ENCODE data around the gene SPDYE2.
"Not testable (repeated sequence)": the region's sequence is repeated elsewhere in the genome, so short reads cannot be mapped to it uniquely, and the experiment has no call there.

DNA sequence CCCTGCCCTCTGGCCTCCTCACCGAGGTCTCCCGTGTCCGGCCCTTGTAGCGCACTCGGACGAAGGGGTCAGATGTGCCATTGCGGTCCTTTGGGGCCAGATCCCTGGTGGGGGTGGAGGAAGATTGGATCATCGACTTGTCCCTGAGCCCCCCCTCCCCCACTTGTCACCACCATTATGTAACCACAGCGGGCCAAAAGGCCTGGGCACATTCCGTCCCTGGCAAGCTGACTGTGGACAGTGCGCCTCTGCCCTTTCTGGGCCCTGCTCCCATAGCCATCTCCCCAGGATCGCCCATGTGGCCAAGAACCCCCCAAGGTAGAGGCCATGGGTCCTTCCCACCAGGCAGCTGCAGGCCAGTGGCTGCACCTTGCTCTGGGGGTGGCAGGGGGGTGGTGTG, 47.9 kb upstream of the SPDYE2 start:
- TF ChIP-seq CTCF (IDR thresholded peaks at IDR 0.05); EZH2 (IDR thresholded peaks at IDR 0.05; ENCODE audit: borderline replicate concordance, insufficient read depth, low read depth, low read length, poor library complexity, severe bottlenecking): not testable (repeated sequence)
